ENCODE measurements around the gene PRDM16.

DNA sequence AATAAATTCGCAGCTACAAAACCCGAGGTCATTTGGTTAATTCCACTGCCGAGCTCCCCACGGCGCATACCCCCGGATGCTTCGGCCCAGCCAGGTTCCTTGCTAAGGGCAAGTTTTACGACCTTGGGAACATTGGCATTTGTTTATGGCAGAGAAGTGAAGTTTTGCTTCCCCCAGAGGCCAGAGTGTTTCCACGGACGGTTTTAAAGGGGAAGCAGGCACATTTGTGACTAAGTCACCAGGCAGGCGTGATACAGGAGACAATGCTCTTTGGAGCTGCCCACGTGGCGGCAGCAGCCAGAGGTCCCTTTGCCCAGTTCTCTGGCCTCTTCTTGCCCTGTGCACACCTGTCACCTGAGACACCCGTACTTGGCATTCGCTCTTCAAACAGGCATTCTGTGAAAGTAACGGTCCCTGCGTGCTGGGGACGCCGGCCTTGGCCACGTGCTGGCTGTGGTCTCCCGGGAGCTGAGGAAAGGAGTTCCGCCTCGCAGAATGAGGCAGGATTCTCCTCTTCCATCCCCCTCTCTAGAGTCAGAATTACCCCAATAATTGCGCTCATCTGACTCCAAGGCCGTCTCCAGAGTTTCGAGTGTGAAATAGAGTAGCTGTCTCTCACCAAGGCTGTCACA is 138.3 kb downstream of the PRDM16 start:
- TF ChIP-seq CTCF (optimal IDR thresholded peaks at IDR 0.05 in 1 of 3, IDR thresholded peaks at IDR 0.05 in 1 of 3, conservative IDR thresholded peaks at IDR 0.05 in 1 of 3; ENCODE audit: extremely low read depth in 1 of 3, insufficient read depth in 2 of 3, low read length in 3 of 3) (no peak), EZH2 (IDR thresholded peaks at IDR 0.05; ENCODE audit: low read length) (no peak)
